Progenitor cell of endocrine pancreas (in vitro differentiated cells): ENCODE results near the gene MPPE1. TPM values are rescaled to one million over a fixed set of nuclear protein-coding genes. Genes with fewer than 3 reads are reported as not detected.

Source experiments
- DNase-seq: peaks from one replicate; pipeline ENCODE4 v3.0.0; 2021; ENCODE audit warnings: low spot score; ENCODE audit not compliant: unreplicated experiment
- H3K27ac Mint-ChIP-seq: 2 replicates; pipeline ENCODE4 v1.8.0; 2021; ENCODE audit warnings: mild to moderate bottlenecking, moderate library complexity, mixed read lengths
- H3K27me3 Mint-ChIP-seq: 2 replicates; pipeline ENCODE4 v1.8.0; 2021; ENCODE audit warnings: mixed read lengths
- H3K36me3 Mint-ChIP-seq: 2 replicates; pipeline ENCODE4 v1.8.0; 2022; ENCODE audit warnings: mixed read lengths; ENCODE audit not compliant: insufficient read depth
- H3K4me1 Mint-ChIP-seq: 2 replicates; pipeline ENCODE4 v1.8.0; 2021; ENCODE audit warnings: low read depth, mixed read lengths
- H3K4me3 Mint-ChIP-seq: 2 replicates; pipeline ENCODE4 v1.8.0; 2021; ENCODE audit warnings: low read depth, mild to moderate bottlenecking, moderate library complexity, mixed read lengths
- H3K9me3 Mint-ChIP-seq: 2 replicates; pipeline ENCODE4 v1.8.0; 2021; ENCODE audit warnings: low read depth, mixed read lengths
- total RNA-seq: library from RNA; stranded (reverse); gene quantifications from 2 replicates; pipeline ENCODE4 v1.2.1, GENCODE V29; 2021
- TF ChIP-seq, protein P1 (sequence below): fragments of 200-600 bp; sonication (generic); IDR thresholded peaks from one replicate; pipeline ENCODE4 v1.5.0; 2021; ENCODE audit warnings: antibody characterized with exemption, mild to moderate bottlenecking; ENCODE audit not compliant: unreplicated experiment

Gene MPPE1
- total RNA-seq, 1 donor from 2014 or later: 27.4 TPM

DNA sequence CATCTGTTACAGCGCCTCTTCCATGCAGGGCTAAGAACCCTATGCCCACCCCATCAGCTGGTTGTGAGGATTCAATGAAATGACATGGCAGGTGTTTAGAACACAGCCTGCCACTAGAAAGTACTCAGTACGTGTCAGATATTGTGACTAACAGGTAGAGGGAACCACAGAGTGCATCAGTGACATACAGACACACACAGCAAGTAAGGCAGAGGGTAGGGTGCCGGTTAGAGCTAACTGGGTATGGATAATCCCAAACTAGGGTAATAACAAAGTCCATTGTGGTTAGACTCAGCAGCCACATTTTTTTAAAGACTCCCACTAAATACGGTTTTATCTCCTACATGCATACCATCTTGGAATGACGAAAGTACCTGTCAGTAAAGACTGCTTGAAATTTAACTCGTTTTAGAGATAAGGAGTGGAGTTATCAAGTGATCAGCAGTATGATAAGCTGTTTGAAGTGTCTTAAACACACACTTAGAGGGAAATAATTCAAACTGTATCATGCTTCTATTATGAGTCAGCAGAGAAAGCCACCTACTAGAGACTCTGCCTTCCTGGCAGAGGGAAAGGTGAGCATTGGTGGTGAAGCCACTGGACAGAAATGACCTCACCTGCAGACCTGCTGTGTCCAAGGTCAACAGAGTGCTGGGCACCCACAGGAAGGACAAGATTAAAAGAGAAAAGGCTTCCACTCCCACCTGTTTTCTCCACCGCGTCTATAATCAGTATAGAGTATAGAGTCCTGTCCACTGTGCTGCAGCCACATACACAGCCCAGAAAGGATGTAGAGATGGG is 20.6 kb downstream of the MPPE1 start:
- H3K36me3 Mint-ChIP-seq: peaks cover 17% of the 10 kb centered on the region
- H3K27ac Mint-ChIP-seq: no peak overlapping the region
- H3K4me1 Mint-ChIP-seq: peaks cover 7% of the 10 kb centered on the region
- H3K9me3 Mint-ChIP-seq: no peaks in the 10 kb centered on the region
- H3K27me3 Mint-ChIP-seq: no peaks in the 10 kb centered on the region
- H3K4me3 Mint-ChIP-seq: no peak overlapping the region
- DNase-seq: no peak
- TF ChIP-seq, protein P1, sequence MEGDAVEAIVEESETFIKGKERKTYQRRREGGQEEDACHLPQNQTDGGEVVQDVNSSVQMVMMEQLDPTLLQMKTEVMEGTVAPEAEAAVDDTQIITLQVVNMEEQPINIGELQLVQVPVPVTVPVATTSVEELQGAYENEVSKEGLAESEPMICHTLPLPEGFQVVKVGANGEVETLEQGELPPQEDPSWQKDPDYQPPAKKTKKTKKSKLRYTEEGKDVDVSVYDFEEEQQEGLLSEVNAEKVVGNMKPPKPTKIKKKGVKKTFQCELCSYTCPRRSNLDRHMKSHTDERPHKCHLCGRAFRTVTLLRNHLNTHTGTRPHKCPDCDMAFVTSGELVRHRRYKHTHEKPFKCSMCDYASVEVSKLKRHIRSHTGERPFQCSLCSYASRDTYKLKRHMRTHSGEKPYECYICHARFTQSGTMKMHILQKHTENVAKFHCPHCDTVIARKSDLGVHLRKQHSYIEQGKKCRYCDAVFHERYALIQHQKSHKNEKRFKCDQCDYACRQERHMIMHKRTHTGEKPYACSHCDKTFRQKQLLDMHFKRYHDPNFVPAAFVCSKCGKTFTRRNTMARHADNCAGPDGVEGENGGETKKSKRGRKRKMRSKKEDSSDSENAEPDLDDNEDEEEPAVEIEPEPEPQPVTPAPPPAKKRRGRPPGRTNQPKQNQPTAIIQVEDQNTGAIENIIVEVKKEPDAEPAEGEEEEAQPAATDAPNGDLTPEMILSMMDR: no peak

DNA sequence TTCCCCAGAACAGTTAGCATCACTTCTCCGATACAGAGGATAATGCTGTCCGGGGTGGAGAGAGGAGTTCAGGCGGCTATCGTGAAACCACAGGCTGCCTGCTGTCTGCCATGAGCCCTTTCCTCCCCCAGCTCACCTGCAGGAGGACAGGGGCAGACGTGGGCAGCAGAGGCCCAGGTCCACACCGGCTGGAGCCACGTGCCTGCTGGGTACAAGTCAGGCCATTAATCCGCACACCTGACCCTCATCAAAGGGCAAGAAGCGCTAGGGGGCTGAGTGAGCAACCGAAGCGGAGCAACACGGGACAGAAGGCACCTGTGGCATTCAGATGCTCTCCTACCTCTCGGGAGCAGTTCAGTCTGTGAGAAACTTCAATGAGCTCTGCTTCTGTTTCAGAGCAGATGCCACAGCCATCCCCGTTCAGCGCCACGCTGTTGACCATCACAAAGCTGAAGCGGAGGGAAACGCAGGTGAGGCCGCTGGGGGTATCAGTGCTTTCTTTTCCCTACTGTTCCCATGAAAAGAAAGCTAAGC is 21.5 kb downstream of the MPPE1 start:
- Mint-ChIP-seq H3K9me3 (no peaks in the 10 kb centered on the region), H3K4me1 (peaks cover 9% of the 10 kb centered on the region), H3K27ac (no peak overlapping the region), H3K4me3 (no peak overlapping the region), H3K27me3 (no peaks in the 10 kb centered on the region), H3K36me3 (peaks cover 17% of the 10 kb centered on the region)
- TF ChIP-seq, protein P1: no peak
- no peak for DNase-seq

DNA sequence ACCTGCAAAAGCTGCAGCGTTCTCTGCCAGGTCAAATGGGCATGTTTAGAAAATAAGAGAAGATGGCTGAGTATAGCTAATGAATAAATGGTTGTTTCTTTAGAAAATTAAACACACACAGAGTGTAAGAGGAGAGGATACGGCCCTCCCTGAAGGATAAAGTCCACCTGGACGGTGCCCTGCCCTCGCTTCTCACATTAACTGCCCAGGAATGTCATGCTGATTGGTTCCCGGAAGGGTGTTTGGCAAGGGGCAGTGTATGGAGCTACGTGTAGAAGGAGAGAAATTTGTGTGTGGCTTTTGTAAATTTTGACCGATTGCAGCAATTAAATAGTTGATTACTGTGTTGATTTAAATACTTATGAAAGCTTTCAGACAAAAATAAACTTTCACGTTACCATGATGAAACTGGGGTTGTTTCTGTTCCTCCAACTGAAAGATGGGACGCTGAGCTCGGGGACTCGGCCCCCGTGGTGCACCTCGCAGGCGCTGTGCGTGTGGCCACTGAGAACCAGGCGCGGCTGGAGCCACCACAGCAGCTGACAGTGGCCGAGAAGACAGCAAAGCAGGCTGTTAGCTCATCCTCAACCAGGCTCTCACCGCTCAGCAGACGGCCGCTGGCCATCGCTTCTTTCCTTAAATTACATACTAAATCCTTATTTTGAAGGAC is 22.7 kb downstream of the MPPE1 start:
- TF ChIP-seq, protein P1: no peak
- peaks cover 11% of the 10 kb centered on the region for H3K4me1 Mint-ChIP-seq
- no peaks in the 10 kb centered on the region for H3K27me3 Mint-ChIP-seq
- H3K36me3 Mint-ChIP-seq: peaks cover 12% of the 10 kb centered on the region
- H3K9me3 Mint-ChIP-seq: no peaks in the 10 kb centered on the region
- H3K27ac Mint-ChIP-seq: no peak overlapping the region
- no peak for DNase-seq
- no peak overlapping the region for H3K4me3 Mint-ChIP-seq

DNA sequence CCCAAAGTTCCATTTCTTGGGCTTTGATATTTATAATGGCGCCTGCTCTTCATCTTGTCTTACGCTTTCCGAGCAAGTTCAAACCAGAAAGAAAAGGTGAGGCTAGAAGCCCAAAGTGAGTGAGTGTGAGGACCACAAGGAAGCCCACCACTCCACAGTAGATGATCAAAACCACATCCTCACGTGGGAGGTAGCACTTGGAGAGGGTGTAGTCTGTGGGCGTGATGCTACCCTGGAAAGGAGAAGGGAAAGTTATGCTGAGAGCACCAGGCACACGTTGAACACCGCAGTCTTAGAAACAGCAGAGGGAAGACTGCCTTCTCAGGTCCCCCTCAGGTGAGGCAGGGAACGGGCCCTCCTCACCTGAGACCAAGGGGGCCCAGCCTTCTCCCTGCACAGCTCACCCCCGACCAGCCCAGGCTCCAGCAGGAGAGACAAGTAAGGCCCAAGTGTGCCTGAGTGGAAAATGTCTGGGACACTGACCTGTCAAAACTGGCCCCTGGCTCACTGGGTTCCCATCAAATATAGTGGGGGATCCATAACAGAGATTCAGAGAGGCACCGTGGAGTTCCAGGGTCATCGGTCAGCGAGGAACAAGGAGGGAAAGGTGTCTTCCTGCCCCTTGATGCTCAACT is 23.6 kb downstream of the MPPE1 start:
- TF ChIP-seq, protein P1: no peak
- Mint-ChIP-seq H3K4me1 (peaks cover 11% of the 10 kb centered on the region), H3K27ac (no peak overlapping the region), H3K36me3 (peaks cover 9% of the 10 kb centered on the region), H3K4me3 (no peak overlapping the region), H3K27me3 (no peaks in the 10 kb centered on the region), H3K9me3 (no peaks in the 10 kb centered on the region)
- DNase-seq: no peak

DNA sequence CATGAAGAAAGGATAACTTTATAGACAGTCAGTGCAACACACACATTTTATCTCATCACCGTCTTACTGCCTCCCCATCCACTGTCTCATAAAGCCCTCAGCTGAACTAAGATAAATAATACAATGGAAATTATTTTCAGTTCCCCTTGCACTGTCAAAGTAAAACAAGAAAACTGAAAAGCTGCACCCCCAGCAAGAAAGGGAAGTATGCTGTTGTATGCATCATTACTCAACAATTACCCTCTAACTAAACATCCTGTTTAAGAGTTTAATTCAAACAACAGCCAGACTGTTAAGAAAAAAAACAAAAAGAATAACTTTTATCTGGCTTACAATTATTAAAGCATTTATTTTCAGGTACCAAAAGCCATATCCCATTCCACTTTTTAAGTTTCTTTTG is 25.0 kb downstream of the MPPE1 start:
- Mint-ChIP-seq H3K27ac (no peak overlapping the region), H3K4me1 (peaks cover 11% of the 10 kb centered on the region), H3K9me3 (no peaks in the 10 kb centered on the region), H3K27me3 (no peaks in the 10 kb centered on the region), H3K4me3 (no peak overlapping the region), H3K36me3 (peaks cover 9% of the 10 kb centered on the region)
- TF ChIP-seq, protein P1: no peak
- DNase-seq: no peak
